GM12872 (cell line): ENCODE data around the gene CCNI2.

Source experiments
- TF ChIP-seq, protein P1 (sequence below): IDR thresholded peaks from 3 replicates; pipeline ENCODE4 v1.5.1; 2011; ENCODE audit warnings: low read depth, mild to moderate bottlenecking, low read length, moderate library complexity; ENCODE audit not compliant: insufficient read depth

The CCNI2 gene

DNA sequence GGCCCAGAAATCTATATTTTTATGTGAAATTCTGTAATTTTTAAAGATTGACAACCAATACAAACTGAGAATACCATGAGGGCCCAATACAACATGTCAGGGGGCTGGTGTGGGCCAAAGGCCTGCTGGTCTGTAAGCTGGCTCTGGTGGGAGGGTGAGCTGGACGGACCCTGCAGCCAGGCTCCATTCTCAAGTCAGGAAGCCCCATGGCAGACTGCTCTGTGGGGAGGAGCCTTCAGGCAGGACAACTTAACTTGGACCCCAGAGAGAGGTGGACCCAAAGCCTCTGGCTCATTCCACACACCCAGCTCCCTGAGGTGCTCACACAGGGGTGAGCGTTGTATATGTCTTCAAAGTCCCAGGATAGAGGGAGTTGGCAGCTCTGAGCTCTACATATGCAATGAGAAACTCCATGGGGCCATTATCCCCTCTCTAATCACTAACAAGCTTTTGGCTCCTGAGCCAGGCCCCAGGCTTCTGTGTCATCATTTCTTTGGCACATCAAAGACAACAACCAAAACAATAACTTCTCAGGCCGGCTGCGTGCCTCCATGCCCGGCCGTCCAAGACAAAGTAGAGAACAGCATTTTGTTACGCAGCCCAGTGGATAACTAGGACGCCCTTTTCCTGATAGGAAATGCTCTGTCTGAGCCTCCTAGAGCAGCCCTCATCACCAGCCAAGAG lies 23.4 kb downstream of the CCNI2 start:
- TF ChIP-seq, protein P1, sequence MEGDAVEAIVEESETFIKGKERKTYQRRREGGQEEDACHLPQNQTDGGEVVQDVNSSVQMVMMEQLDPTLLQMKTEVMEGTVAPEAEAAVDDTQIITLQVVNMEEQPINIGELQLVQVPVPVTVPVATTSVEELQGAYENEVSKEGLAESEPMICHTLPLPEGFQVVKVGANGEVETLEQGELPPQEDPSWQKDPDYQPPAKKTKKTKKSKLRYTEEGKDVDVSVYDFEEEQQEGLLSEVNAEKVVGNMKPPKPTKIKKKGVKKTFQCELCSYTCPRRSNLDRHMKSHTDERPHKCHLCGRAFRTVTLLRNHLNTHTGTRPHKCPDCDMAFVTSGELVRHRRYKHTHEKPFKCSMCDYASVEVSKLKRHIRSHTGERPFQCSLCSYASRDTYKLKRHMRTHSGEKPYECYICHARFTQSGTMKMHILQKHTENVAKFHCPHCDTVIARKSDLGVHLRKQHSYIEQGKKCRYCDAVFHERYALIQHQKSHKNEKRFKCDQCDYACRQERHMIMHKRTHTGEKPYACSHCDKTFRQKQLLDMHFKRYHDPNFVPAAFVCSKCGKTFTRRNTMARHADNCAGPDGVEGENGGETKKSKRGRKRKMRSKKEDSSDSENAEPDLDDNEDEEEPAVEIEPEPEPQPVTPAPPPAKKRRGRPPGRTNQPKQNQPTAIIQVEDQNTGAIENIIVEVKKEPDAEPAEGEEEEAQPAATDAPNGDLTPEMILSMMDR: no peak

DNA sequence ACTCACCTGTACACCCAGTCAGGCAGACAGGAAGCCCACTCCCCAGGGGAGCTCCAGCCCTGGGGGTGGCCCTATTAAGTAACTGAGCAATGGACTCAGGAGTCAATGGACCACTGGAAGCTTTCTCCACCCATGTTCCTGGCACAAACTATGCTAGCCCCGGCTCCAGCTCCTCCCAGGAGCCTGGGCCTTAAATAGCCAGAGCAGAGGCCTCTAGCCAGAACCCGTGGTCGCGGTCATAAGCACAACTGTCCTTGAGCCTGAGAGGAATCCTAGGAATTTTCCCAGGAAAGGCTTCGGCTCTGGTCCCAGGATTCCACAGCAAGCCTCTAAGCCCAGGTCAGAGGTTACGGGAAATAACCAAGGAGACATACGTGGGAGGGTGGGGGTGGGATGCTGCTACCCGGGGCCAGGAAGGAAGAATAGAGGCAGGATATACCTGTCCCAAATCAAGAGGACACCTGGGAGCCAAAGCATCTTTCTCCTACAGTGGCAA lies 24.3 kb downstream of the CCNI2 start:
- TF ChIP-seq, protein P1: no peak

DNA sequence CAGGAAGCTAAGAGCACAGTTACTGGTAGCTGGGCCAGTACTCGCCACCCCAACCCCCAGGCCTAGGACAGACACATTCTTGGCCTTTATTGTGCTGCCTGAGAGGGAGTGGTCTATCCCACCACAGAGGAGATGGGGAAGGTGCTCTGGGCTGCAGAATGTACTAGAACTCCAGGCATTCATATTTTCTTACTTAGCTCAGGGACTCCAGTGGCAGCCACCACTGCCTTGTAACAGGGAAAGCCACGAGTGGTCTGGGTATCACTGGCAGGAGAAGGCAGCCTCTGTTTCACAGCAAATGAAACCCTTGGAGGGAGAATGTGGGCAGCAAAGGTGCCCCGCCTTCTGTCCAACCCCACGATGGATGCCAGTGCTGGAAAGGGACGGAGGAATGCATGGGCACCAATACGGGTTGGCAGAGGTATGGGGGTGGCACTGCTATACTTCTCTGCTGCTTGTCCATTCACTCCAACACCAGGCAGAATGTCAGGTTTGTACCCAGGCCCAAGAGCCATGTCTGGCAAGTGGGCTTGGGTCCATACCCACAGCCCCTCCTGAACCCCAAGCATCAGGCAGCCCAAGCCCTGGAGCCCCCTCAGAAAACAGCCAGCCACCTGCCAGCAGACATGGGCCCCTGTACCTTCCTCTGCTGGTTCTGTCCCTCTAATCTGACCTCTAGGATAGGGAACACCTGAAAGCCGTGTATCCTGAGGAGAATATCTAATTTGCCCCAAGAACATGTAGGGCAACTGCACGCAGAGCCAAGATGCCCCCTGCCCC lies 25.3 kb downstream of the CCNI2 start:
- TF ChIP-seq, protein P1: no peak

DNA sequence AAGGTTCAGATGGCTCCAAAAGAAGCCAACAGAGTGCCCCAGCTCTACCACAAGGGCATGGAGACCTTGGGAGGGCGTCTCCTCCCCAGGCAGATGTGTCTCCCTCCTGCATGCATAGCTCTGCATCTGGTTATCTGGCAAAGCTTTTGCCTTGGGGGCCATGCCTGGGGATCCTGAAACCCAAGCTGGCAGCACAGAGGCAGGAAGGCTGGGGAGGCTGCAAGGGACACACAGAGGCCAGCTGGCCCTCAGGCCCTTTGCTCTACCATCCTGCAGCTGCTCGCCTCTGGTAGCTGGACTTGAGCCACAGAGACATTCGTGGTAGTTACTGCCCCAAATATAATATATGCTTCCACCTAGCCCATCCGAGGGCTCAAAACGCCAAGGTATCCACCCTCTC lies 25.9 kb downstream of the CCNI2 start:
- TF ChIP-seq, protein P1: no peak

DNA sequence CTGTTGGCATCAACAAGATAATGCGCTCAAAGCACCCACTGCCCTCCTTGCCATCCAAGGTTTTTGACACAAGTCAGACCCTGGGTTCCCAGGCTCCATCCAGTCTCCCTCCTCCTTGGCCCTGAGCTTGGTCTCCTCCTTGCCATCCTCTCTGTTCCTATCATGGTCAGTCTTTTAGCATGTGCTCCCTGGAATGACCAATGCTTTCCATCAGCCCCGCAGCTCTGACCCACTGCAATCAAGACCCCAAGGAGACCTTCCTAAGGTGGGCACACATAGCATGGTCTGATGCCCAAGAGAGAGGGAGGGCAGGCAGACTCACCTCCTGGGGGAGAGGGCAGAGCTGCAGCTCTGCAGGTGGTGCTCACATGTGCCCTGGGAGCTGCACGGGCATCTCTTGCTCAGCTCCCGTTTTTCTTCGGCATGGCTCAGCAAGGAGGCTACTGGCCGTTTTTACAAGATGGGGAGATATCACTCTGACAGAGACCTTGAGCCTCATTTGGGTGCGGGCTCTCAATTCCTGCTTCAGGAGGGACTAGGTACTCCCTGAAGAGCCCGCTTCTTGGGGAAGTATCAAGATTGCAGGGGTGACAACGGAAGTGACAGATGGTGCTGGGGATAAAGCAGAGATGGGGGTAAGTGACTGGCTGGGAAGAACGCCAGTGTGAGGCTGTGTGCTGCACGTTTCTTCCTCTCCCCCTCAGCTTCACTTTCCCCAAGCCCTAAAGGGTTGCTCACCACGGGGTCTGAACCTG lies 26.6 kb downstream of the CCNI2 start:
- TF ChIP-seq, protein P1: no peak

DNA sequence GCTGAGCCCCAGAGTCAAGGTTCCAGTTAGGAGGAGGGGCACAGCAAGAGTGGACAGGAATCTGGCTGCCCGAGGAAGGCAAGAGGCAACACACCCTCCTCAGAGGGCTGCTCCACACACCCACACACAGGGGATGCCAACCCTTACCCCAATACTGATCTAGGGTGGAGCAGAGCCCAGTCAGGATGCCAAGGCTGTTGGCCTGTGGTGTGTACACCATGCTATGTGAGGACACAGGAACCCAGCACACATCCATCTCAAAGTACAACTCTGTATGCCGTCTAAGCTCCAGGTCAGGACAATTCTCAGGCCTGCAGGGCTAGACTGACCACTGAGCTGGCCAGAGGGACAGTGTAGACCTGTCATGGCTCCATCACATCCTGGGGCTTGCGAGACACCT lies 27.2 kb downstream of the CCNI2 start:
- TF ChIP-seq, protein P1: no peak

DNA sequence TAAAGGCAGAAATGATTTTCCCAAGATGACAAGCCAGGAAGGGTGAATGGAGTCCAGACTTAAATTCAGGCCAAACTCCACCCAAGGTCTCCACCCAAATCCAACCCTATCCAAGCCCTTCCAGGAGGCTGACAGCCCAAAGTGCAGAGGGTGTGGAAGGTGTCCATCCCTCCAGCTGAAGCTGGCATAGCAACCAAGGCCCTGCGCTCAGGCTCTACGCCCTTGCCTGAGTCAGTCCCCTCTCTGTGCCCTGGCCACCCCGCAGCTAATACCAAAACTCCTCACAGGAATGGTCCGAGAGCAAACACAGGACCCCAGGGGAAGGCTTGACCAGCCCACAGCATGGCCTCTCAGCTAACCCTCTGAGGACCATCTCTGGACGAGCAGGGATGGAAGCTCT lies 27.7 kb downstream of the CCNI2 start:
- TF ChIP-seq, protein P1: no peak
